ENCODE data around the gene NLGN1.
"Not testable (repeated sequence)": the region's sequence is repeated elsewhere in the genome, so short reads cannot be mapped to it uniquely, and the experiment has no call there.

The NLGN1 gene

GRCh38 chr3:173589116-173589515, 191.6 kb downstream of the NLGN1 start:
- H3K9me3 ChIP-seq (ENCODE audit: control insufficient read depth, insufficient read depth, low read depth, low read length): peaks cover 3% of the 10 kb centered on the region; the same call in 1 of the 2 replicates

DNA sequence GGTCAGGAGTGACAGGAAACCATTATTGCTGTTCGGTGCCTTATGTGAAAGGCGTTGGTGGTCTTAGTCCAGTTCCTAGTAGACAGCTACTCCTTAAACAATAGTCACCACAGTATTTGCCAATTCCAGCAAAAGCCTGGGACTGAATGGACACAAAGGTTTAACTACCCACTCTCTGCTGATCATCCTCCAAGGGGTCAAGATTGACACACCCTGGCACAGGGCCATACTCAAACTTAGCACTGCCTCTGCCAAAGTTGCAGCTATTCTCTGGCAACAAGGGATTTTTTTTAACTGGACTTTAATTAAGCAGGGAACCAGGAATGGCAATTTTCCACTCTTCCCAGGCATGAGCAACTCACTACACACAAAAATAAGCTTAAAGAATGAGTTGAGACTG, 193.9 kb downstream of the NLGN1 start:
- Histone ChIP-seq H3K9ac (ENCODE audit: low read length) (no peak overlapping the region), H3K36me3 (ENCODE audit: control insufficient read depth, insufficient read depth, low read length) (no peaks in the 10 kb centered on the region), H3K4me3 (ENCODE audit: low read depth, low read length) (no peak overlapping the region), H3K4me1 (ENCODE audit: control insufficient read depth, insufficient read depth, low read length) (peaks cover 2% of the 10 kb centered on the region; the same call in 1 of the 2 replicates), H3K9me3 (ENCODE audit: control insufficient read depth, insufficient read depth, low read depth, low read length) (peaks cover 9% of the 10 kb centered on the region), H3K27ac (ENCODE audit: low read depth, low read length) (no peak overlapping the region), H3K27me3 (ENCODE audit: control insufficient read depth, insufficient read depth, low read length) (no peaks in the 10 kb centered on the region)

More at GRCh38 chr3:173589116-173589515, 191.6 kb downstream of the NLGN1 start:
- Histone ChIP-seq H3K27me3 (ENCODE audit: control insufficient read depth, insufficient read depth, low read length) (peaks cover 9% of the 10 kb centered on the region), H3K36me3 (ENCODE audit: control insufficient read depth, insufficient read depth, low read length) (no peaks in the 10 kb centered on the region), H3K9ac (ENCODE audit: low read length) (no peak overlapping the region), H3K4me1 (ENCODE audit: control insufficient read depth, insufficient read depth, low read length) (peaks cover 6% of the 10 kb centered on the region; the same call in 1 of the 2 replicates), H3K27ac (ENCODE audit: low read depth, low read length) (no peak overlapping the region), H3K4me3 (ENCODE audit: low read depth, low read length) (no peak overlapping the region)

DNA sequence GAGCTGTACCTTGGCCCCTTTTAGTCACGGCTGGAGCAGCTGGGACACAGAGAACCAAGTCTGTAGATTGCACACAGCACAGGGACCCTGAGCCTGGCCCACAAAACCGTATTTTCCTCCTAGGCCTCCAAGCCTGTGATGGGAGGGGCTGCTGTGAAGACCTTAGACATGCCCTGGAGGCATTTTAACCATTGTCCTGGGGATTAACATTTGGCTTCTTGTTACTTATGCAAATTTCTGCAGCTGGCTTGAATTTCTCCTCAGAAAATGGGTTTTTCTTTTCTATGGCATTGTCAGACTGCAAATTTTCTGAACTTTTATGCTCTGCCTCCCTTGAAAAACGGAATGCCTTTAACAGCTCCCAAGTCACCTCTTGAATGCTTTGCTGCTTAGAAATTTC, 197.3 kb downstream of the NLGN1 start:
- H3K9me3 ChIP-seq (ENCODE audit: control insufficient read depth, insufficient read depth, low read depth, low read length); H3K36me3 ChIP-seq (ENCODE audit: control insufficient read depth, insufficient read depth, low read length); H3K4me3 ChIP-seq (ENCODE audit: low read depth, low read length); H3K27me3 ChIP-seq (ENCODE audit: control insufficient read depth, insufficient read depth, low read length); H3K27ac ChIP-seq (ENCODE audit: low read depth, low read length); H3K9ac ChIP-seq (ENCODE audit: low read length); H3K4me1 ChIP-seq (ENCODE audit: control insufficient read depth, insufficient read depth, low read length): not testable (repeated sequence)

DNA sequence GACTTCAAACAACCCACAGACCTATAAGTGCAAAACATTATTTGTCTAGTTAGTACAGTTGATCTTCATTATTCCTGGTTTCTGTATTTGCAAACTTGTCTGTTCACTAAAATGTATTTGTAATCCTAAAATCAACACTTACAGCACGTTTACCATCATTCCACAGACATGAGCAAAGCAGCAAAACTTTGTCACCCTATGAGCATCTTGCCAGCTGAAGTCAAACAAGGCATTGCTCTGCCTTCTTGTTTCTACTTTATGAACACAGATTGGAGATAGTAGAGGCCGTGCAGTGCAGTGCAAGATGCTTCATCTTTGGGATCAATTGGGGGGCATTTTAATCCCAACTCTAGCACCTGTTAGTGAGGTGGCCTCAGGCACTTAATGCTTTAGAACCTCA, 202.1 kb downstream of the NLGN1 start:
- H3K4me1 ChIP-seq (ENCODE audit: control insufficient read depth, insufficient read depth, low read length): peaks cover 3% of the 10 kb centered on the region; the same call in 1 of the 2 replicates
- no peak overlapping the region for H3K27ac ChIP-seq (ENCODE audit: low read depth, low read length)
- H3K9me3 ChIP-seq (ENCODE audit: control insufficient read depth, insufficient read depth, low read depth, low read length): peaks cover under 1% of the 10 kb centered on the region; the same call in 1 of the 2 replicates
- H3K27me3 ChIP-seq (ENCODE audit: control insufficient read depth, insufficient read depth, low read length): no peaks in the 10 kb centered on the region
- H3K9ac ChIP-seq (ENCODE audit: low read length): no peak overlapping the region
- H3K4me3 ChIP-seq (ENCODE audit: low read depth, low read length): no peak overlapping the region
- no peaks in the 10 kb centered on the region for H3K36me3 ChIP-seq (ENCODE audit: control insufficient read depth, insufficient read depth, low read length)

DNA sequence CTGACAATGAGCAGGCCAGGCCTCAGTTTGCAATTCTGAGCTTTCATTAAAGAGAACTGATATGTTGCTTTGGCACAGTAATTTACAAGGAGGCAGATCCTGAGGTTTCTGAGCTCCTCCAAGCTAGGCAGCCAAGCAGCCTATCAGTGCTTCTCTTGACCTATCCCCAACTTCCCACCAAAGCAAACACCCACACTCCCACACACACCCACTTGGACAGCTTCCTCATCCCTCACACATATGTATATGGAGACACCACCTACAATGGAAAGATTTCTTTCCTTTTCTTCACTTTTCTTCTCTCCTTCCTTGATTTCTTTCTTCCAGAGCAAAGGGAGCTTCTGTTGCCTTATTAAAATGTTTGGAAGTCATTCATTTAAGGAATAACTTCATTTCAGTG, 217.0 kb downstream of the NLGN1 start:
- H3K9ac ChIP-seq (ENCODE audit: low read length): no peak overlapping the region

DNA sequence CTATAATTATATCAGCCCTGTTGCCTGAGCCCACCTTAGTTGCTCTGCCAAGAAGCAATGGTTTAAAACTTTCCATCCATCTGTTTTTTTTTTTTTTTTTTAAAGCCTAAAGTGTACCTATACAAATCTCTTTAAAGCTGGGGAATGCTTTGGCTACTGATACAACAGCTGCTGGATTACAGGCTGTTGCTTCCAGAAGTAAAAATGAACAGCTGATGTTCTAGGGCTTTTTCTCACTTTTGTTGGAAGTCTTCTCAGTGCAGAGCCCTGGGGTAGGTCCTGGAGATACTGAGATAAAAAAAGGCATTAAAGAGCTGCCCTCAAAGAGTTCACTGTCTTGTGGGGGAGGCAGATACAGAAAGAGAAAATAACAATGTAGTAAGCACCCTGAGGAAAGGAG, 218.1 kb downstream of the NLGN1 start:
- peaks cover 4% of the 10 kb centered on the region; the same call in 1 of the 2 replicates for H3K4me1 ChIP-seq (ENCODE audit: control insufficient read depth, insufficient read depth, low read length)

More for the DNA sequence above, 217.0 kb downstream of the NLGN1 start:
- H3K9me3 ChIP-seq (ENCODE audit: control insufficient read depth, insufficient read depth, low read depth, low read length): no peaks in the 10 kb centered on the region
- H3K4me3 ChIP-seq (ENCODE audit: low read depth, low read length): no peak overlapping the region
- H3K27ac ChIP-seq (ENCODE audit: low read depth, low read length): no peak overlapping the region
- no peaks in the 10 kb centered on the region for H3K36me3 ChIP-seq (ENCODE audit: control insufficient read depth, insufficient read depth, low read length)
- no peaks in the 10 kb centered on the region for H3K27me3 ChIP-seq (ENCODE audit: control insufficient read depth, insufficient read depth, low read length)
- peaks cover 4% of the 10 kb centered on the region; the same call in 1 of the 2 replicates for H3K4me1 ChIP-seq (ENCODE audit: control insufficient read depth, insufficient read depth, low read length)

GRCh38 chr3:173617490-173617889, 219.9 kb downstream of the NLGN1 start:
- peaks cover 3% of the 10 kb centered on the region; the same call in 1 of the 2 replicates for H3K4me1 ChIP-seq (ENCODE audit: control insufficient read depth, insufficient read depth, low read length)
- no peaks in the 10 kb centered on the region for H3K27me3 ChIP-seq (ENCODE audit: control insufficient read depth, insufficient read depth, low read length)
- H3K9ac ChIP-seq (ENCODE audit: low read length): no peak overlapping the region
- H3K4me3 ChIP-seq (ENCODE audit: low read depth, low read length): no peak overlapping the region
- no peak overlapping the region for H3K27ac ChIP-seq (ENCODE audit: low read depth, low read length)
- no peaks in the 10 kb centered on the region for H3K9me3 ChIP-seq (ENCODE audit: control insufficient read depth, insufficient read depth, low read depth, low read length)
- H3K36me3 ChIP-seq (ENCODE audit: control insufficient read depth, insufficient read depth, low read length): no peaks in the 10 kb centered on the region

More for the DNA sequence above, 218.1 kb downstream of the NLGN1 start:
- Histone ChIP-seq H3K4me3 (ENCODE audit: low read depth, low read length) (no peak overlapping the region), H3K27me3 (ENCODE audit: control insufficient read depth, insufficient read depth, low read length) (no peaks in the 10 kb centered on the region), H3K36me3 (ENCODE audit: control insufficient read depth, insufficient read depth, low read length) (no peaks in the 10 kb centered on the region), H3K27ac (ENCODE audit: low read depth, low read length) (no peak overlapping the region), H3K9ac (ENCODE audit: low read length) (no peak overlapping the region), H3K9me3 (ENCODE audit: control insufficient read depth, insufficient read depth, low read depth, low read length) (no peaks in the 10 kb centered on the region)

GRCh38 chr3:173618148-173618547, 220.6 kb downstream of the NLGN1 start:
- no peak overlapping the region for H3K4me3 ChIP-seq (ENCODE audit: low read depth, low read length)
- no peaks in the 10 kb centered on the region for H3K27me3 ChIP-seq (ENCODE audit: control insufficient read depth, insufficient read depth, low read length)
- H3K27ac ChIP-seq (ENCODE audit: low read depth, low read length): no peak overlapping the region
- no peak overlapping the region for H3K9ac ChIP-seq (ENCODE audit: low read length)
- H3K36me3 ChIP-seq (ENCODE audit: control insufficient read depth, insufficient read depth, low read length): no peaks in the 10 kb centered on the region
- no peaks in the 10 kb centered on the region for H3K4me1 ChIP-seq (ENCODE audit: control insufficient read depth, insufficient read depth, low read length)
- H3K9me3 ChIP-seq (ENCODE audit: control insufficient read depth, insufficient read depth, low read depth, low read length): no peaks in the 10 kb centered on the region

DNA sequence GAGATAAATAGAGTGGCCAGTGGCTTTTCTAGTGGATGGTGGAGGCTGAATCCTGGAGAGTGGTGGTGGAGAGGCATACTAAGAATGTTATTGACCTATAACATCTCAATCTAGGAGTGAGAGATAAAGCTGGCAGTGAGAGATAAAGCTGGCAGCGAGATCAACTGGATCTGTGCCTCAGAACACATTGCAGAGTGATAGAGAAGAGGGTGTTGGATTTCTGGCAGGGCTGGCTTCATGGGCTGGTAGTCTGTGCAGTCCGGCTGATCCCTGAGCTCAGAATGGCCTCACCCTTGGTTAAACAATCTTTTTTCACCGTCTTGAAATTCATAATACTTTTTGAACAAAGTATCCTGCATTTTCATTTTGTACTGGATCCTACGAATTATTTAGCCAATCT, 221.2 kb downstream of the NLGN1 start:
- no peaks in the 10 kb centered on the region for H3K36me3 ChIP-seq (ENCODE audit: control insufficient read depth, insufficient read depth, low read length)
- H3K4me1 ChIP-seq (ENCODE audit: control insufficient read depth, insufficient read depth, low read length): no peaks in the 10 kb centered on the region
- H3K27ac ChIP-seq (ENCODE audit: low read depth, low read length): no peak overlapping the region
- no peaks in the 10 kb centered on the region for H3K27me3 ChIP-seq (ENCODE audit: control insufficient read depth, insufficient read depth, low read length)
- no peak overlapping the region for H3K4me3 ChIP-seq (ENCODE audit: low read depth, low read length)
- no peak overlapping the region for H3K9ac ChIP-seq (ENCODE audit: low read length)
- no peaks in the 10 kb centered on the region for H3K9me3 ChIP-seq (ENCODE audit: control insufficient read depth, insufficient read depth, low read depth, low read length)

GRCh38 chr3:173622166-173622565, 224.6 kb downstream of the NLGN1 start:
- Histone ChIP-seq H3K9me3 (ENCODE audit: control insufficient read depth, insufficient read depth, low read depth, low read length) (no peaks in the 10 kb centered on the region), H3K4me3 (ENCODE audit: low read depth, low read length) (no peak overlapping the region), H3K36me3 (ENCODE audit: control insufficient read depth, insufficient read depth, low read length) (no peaks in the 10 kb centered on the region), H3K27me3 (ENCODE audit: control insufficient read depth, insufficient read depth, low read length) (no peaks in the 10 kb centered on the region), H3K9ac (ENCODE audit: low read length) (no peak overlapping the region), H3K27ac (ENCODE audit: low read depth, low read length) (no peak overlapping the region), H3K4me1 (ENCODE audit: control insufficient read depth, insufficient read depth, low read length) (no peaks in the 10 kb centered on the region)

DNA sequence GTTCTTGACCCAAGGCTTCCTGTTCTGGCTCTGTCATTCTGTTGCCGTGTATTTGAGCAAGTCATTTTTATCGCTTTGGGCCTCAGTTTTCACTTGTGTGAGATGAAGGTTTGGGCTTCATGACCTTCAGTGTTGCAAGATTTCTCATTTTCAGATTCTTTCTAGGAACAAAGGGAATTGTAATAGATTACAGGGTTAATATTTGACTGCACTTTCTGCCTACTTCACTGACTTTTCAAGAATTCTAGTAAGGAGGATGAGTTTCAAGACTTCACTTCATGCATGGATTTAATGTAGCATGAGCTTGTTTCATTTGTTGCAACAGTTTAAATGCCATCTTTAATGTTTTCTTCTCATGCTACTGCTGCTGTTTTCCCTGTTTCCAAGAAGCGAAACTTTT, 226.5 kb downstream of the NLGN1 start:
- H3K4me3 ChIP-seq (ENCODE audit: low read depth, low read length): no peak overlapping the region
- no peaks in the 10 kb centered on the region for H3K36me3 ChIP-seq (ENCODE audit: control insufficient read depth, insufficient read depth, low read length)
- H3K4me1 ChIP-seq (ENCODE audit: control insufficient read depth, insufficient read depth, low read length): no peaks in the 10 kb centered on the region
- no peaks in the 10 kb centered on the region for H3K27me3 ChIP-seq (ENCODE audit: control insufficient read depth, insufficient read depth, low read length)
- H3K9ac ChIP-seq (ENCODE audit: low read length): no peak overlapping the region
- H3K9me3 ChIP-seq (ENCODE audit: control insufficient read depth, insufficient read depth, low read depth, low read length): no peaks in the 10 kb centered on the region
- H3K27ac ChIP-seq (ENCODE audit: low read depth, low read length): no peak overlapping the region

DNA sequence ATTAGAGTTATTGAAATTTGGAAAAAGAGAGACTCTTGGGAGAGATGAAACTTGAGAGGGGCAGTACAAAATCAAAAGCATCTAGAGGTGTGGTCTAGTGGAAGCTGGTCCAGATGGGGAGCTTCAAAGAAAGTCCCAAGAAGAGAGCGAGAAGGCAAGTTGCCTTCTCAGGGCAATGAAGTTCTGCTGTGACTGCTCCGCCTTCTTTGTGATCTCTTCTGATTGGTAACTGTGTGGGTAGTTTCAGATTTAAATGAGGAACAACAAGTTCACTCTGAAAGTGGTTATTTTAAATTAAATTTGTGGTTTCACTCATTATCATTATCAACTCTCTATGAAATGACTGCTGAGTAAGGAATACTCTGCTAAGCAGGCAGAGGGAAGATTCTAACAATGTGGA, 233.3 kb downstream of the NLGN1 start:
- Histone ChIP-seq H3K9me3 (ENCODE audit: control insufficient read depth, insufficient read depth, low read depth, low read length) (no peaks in the 10 kb centered on the region), H3K9ac (ENCODE audit: low read length) (no peak overlapping the region), H3K4me1 (ENCODE audit: control insufficient read depth, insufficient read depth, low read length) (no peaks in the 10 kb centered on the region), H3K36me3 (ENCODE audit: control insufficient read depth, insufficient read depth, low read length) (no peaks in the 10 kb centered on the region), H3K4me3 (ENCODE audit: low read depth, low read length) (no peak overlapping the region), H3K27ac (ENCODE audit: low read depth, low read length) (no peak overlapping the region), H3K27me3 (ENCODE audit: control insufficient read depth, insufficient read depth, low read length) (no peaks in the 10 kb centered on the region)

All from HUES6 (cell line).